GM21526 (cell line): Measurements from ENCODE around the gene ABCC1.

Source experiments
- ATAC-seq: cut with Tn5 transposase; IDR thresholded peaks from one replicate; pipeline ENCODE4 v1.9.1; 2021; ENCODE audit warnings: moderate library complexity; ENCODE audit not compliant: unreplicated experiment, low FRiP score

ABCC1 gene

GRCh38 chr16:16037970-16038369 lies 88.6 kb downstream of the ABCC1 start:
- ATAC-seq: no peak

DNA sequence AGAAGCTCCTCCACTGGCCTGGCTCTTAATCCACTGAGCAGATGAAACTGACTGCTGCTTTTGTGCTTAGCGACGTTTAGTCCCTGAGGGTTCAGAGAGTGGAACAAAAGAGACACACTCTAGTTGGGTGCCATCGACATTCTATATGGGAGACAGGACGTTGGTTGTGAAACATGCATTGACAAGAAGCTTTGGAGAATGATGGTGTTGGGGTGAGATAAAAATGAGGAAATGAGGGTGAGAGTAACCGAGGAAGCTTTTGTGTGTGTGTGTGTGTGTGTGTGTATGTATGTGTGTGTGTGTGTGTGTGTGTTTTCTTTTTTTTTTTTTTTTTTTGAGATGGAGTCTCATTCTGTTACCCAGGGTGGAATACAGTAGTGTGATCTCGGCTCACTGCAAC lies 89.5 kb downstream of the ABCC1 start:
- ATAC-seq: no peak

- no peak for ATAC-seq
Measured at GRCh38 chr16:16041196-16041892, 91.9 kb downstream of the ABCC1 start.

GRCh38 chr16:16042076-16042475 lies 92.7 kb downstream of the ABCC1 start:
- ATAC-seq: no peak

DNA sequence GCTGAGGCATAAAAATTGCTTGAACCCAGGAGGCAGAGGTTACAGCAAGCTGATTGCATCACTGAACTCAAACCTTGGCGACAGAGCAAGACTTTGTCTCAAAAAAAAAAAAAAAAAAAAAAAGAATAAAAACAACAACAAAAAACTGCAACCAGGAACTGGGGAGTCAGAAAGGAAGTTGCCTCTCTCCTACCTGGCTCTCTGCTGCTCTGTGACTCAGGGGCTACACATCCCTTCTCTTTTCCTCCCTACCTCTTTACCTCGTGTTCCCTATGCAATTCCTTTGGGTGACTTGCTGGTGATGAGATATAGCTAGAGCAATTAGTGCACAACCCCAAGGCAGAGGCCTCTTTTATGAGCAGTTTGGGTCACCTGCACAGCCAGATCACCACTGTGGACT lies 95.9 kb downstream of the ABCC1 start:
- no peak for ATAC-seq

- ATAC-seq: no peak
Measured at GRCh38 chr16:16045879-16046278, 96.5 kb downstream of the ABCC1 start.

DNA sequence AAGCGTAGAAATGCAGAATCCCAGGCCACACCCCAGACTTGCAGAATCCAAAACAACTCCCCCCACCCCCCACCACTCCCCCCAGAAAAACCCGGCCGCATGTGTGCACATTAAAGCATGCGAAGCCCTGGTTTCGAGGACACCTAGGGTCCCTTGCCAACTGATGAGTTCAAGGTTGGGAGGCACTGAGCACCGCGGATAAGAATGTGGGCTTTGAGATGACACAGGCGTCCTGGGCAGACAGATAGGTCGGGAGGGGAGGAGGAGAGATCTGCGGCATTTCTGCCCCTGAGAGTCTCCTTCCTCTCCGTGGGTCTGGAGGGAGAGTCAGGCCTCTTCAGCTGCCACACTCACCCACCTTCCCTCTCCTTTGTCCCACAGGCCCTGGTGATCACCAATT lies 98.3 kb downstream of the ABCC1 start:
- no peak for ATAC-seq

- no peak for ATAC-seq
Measured at GRCh38 chr16:16048904-16049582, 99.6 kb downstream of the ABCC1 start.

DNA sequence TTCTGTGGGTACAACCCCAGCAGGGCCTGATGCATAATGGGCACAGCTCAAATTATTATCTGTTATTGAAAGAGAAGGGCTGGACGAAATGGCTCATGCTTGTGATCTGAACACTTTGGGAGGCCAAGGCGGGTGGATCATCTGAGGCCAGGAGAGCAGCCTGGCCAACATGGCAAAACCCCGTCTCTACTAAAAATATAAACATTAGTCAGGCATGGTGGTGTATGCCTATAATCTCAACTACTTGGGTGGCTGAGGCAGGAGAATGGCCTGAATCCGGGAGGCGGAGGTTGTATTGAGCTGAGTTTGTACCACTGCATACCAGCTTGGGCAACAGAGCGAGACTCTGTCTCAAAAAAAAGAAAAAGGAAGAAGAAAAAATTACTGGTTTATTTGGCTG lies 100.7 kb downstream of the ABCC1 start:
- no peak for ATAC-seq

DNA sequence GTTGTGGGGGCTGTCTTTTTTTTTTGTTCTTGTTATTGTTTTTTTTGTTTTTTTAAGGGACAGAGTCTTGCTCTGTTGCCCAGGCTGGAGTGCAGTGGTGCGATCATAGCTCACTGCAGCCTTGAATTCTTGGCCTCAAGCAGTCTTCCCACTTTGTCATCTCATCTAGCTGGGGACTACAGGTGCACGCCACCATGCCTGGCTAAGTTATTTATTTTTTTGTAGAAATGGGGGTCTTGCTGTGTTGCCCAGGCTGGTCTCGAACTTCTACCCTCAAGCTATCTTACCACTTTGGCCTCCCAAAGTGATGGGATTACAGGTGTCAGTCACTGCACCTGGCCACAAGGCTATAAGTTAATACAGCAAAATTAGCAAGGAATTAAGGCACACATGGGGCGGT lies 101.7 kb downstream of the ABCC1 start:
- ATAC-seq: no peak

DNA sequence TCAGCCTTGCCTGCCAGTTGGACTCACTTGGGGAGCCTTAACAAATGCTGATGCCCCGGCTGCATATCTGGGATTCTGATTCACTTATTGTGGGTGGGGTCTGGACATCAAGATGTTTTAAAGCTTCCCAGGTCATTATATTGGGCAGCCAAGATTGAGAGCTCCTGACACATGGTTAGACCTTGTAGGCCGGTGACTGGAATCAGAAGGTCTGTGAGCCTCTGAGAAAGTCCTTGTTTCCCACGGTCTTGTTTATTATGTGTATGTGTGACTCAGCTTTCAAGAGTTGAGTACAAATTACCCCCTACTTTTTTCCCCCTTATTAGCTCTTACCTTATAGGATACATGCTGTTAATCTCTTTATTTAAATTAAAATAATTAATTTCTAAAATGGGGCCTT lies 103.5 kb downstream of the ABCC1 start:
- ATAC-seq: no peak

DNA sequence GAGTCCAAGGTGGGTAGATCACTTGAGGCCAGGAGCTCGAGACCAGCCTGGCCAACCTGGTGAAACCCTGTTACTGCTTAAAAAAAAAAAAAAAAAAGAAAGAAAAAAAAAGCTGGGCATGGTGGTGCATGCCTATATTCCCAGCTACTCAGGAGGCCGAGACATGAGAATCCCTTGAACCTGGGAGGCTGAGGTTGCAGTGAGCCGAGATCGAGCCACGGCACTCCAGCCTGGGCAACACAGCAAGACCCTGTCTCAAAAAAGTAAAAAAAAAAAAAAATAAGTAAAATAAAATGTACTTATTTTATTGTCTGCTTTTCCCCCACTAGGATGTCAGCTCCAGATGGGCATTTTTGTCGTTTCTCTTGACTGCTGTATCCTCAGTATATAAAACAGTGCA lies 107.7 kb downstream of the ABCC1 start:
- ATAC-seq: no peak

- ATAC-seq: no peak
Measured at GRCh38 chr16:16059160-16059559, 109.7 kb downstream of the ABCC1 start.

GRCh38 chr16:16059895-16060590 lies 110.6 kb downstream of the ABCC1 start:
- no peak for ATAC-seq

- no peak for ATAC-seq
Measured at GRCh38 chr16:16062023-16062937, 112.9 kb downstream of the ABCC1 start.

GRCh38 chr16:16063683-16064082 lies 114.3 kb downstream of the ABCC1 start:
- ATAC-seq: no peak

GRCh38 chr16:16064874-16065384 lies 115.5 kb downstream of the ABCC1 start:
- ATAC-seq: no peak

- no peak for ATAC-seq
Measured at GRCh38 chr16:16067127-16067526, 117.7 kb downstream of the ABCC1 start.

DNA sequence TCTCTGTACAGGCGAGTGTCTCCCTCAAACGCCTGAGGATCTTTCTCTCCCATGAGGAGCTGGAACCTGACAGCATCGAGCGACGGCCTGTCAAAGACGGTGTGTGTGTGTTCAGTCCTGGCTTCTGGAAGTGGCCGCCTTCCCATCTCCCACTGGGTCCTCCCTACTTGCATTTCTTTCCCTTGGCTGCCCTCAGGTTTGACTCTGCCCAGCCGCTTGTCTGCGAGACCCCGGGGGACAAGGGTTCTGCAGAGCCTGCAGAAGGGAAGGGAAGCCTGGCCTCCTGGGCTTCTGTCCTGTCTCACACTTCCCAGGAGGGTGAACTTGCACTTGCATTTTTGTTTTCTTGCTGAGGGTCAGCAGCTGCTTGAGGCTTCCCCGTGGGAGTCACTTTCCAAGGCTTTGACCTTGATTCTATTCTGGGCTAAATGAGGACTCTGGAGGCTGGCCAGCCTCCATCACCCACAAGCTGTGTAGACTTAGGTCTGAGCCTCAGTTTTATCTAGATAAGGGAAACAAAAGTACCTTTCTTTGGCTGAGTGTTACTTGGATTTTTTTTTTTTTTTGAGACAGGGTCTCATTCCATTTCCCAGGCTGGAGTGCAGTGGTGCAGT lies 122.3 kb downstream of the ABCC1 start:
- ATAC-seq: no peak

GRCh38 chr16:16073001-16073545 lies 123.7 kb downstream of the ABCC1 start:
- no peak for ATAC-seq
